K562 (cell line): ENCODE data around the gene TSPAN32. TPM values are rescaled to one million over a fixed set of nuclear protein-coding genes. Genes with fewer than 3 reads are reported as not detected.

Experiments
- ATF6 ChIP-seq: sonication (generic); formaldehyde crosslinking; IDR thresholded peaks from 2 replicates; pipeline ENCODE4 v1.4.0; 2020; ENCODE audit warnings: mild to moderate bottlenecking, missing genetic modification reagents
- GMEB1 ChIP-seq: fragments of 250-450 bp; sonication (Bioruptor Pico); IDR thresholded peaks from 2 replicates; pipeline ENCODE4 v1.4.0; 2020; ENCODE audit warnings: mild to moderate bottlenecking
- HCFC1 ChIP-seq: IDR thresholded peaks from 2 replicates; pipeline ENCODE4 v1.6.1; 2012; ENCODE audit warnings: low read depth, low read length, improper control_type of control experiment
- HDAC1 ChIP-seq, 2 experiments: fragments of 450-650 bp; IDR thresholded peaks; 2 replicates each; pipeline ENCODE4 v1.6.1; 2016 to 2017; ENCODE audit warnings: inconsistent platforms in 1 of 2, mild to moderate bottlenecking in 1 of 2, moderate library complexity in 1 of 2
- MIER1 ChIP-seq: fragments of 450-650 bp; IDR thresholded peaks from 2 replicates; pipeline ENCODE4 v1.6.1; 2016; ENCODE audit warnings: antibody characterized with exemption, mild to moderate bottlenecking, low read depth
- POLR2G ChIP-seq: fragments of 200-400 bp; formaldehyde crosslinking; IDR thresholded peaks from 2 replicates; pipeline ENCODE4 v1.6.1; 2017; ENCODE audit warnings: low read depth, mild to moderate bottlenecking, antibody characterized with exemption, low read length, moderate library complexity
- RB1 ChIP-seq: fragments of 450-650 bp; IDR thresholded peaks from 2 replicates; pipeline ENCODE4 v1.6.1; 2017; ENCODE audit warnings: low read depth, mild to moderate bottlenecking
- STAG1 ChIP-seq: sonication (generic); formaldehyde crosslinking; IDR thresholded peaks from 2 replicates; pipeline ENCODE4 v1.5.0; 2020; ENCODE audit warnings: missing genetic modification reagents, borderline replicate concordance
- SUPT5H ChIP-seq: fragments of 450-650 bp; IDR thresholded peaks from 2 replicates; pipeline ENCODE4 v1.6.1; 2016
- TEAD4 ChIP-seq, 2 experiments: sonication (generic) in 1 of 2; formaldehyde crosslinking in 1 of 2; IDR thresholded peaks; 2 replicates each; pipeline versions ENCODE4 v1.6.1 to v1.8.0; 2012 to 2022; ENCODE audit warnings: borderline replicate concordance in 1 of 2, inconsistent platforms in 1 of 2, low read length in 1 of 2, mild to moderate bottlenecking in 1 of 2, missing genetic modification reagents in 1 of 2
- ZNF311 ChIP-seq: fragments of 250-450 bp; sonication (Bioruptor Pico); IDR thresholded peaks from 2 replicates; pipeline ENCODE4 v1.4.0; 2020; ENCODE audit warnings: mild to moderate bottlenecking, moderate library complexity
- polyA plus RNA-seq, 8 experiments: library from polyadenylated mRNA; depleted of rRNA in 4 of 8; stranded (reverse) in 5 of 8; unstranded in 3 of 8; fragments of >200 nt; fragmentation: Nextera tagmentation in 2 of 8; fragmentation: Illumina TruSeq in 1 of 8; extraction: Ambion mirVana in 2 of 8; extraction: Trizol in 1 of 8; gene quantifications; 2 replicates each; pipeline versions ENCODE4 v1.2.1 to v1.2.3, GENCODE V29; 2011 to 2014; ENCODE audit warnings: inconsistent platforms in 1 of 8, missing spikeins in 1 of 8
- total RNA-seq, 7 experiments: library from RNA; depleted of rRNA in 6 of 7; stranded (reverse); fragments of >200 nt in 6 of 7; fragmentation: Illumina TruSeq in 2 of 7; extraction: Trizol in 2 of 7; gene quantifications; 2 replicates each; pipeline versions ENCODE4 v1.2.1 to v1.2.3, GENCODE V29; 2011 to 2021; ENCODE audit warnings: low replicate concordance in 1 of 7
- TF ChIP-seq, protein P1 (sequence below), 2 experiments: IDR thresholded peaks; 2 replicates each; pipeline ENCODE4 v1.6.1; 2012; ENCODE audit warnings: improper control_type of control experiment in 2 of 2, low read depth in 2 of 2, low read length in 2 of 2, borderline replicate concordance in 1 of 2
- TF ChIP-seq, protein P2 (sequence below): fragments of 450-650 bp; IDR thresholded peaks from 2 replicates; pipeline ENCODE4 v1.6.1; 2014; ENCODE audit warnings: low read depth, mild to moderate bottlenecking, moderate library complexity, borderline replicate concordance
- TF ChIP-seq, protein P3 (sequence below): sonication (generic); formaldehyde crosslinking; IDR thresholded peaks from 2 replicates; pipeline ENCODE4 v1.8.0; 2022; ENCODE audit warnings: mild to moderate bottlenecking, missing genetic modification reagents

TSPAN32 gene
- total and polyA plus RNA-seq, 9 of the 15 experiments (the other 6 are each of a cell fraction or from before 2014, with no cell fraction given), result 0.21 to 7.3 (median 2.6) TPM

GRCh38 chr11:2269601-2270321 lies 32.1 kb upstream of the TSPAN32 start (continued):
- TF ChIP-seq, protein P1, sequence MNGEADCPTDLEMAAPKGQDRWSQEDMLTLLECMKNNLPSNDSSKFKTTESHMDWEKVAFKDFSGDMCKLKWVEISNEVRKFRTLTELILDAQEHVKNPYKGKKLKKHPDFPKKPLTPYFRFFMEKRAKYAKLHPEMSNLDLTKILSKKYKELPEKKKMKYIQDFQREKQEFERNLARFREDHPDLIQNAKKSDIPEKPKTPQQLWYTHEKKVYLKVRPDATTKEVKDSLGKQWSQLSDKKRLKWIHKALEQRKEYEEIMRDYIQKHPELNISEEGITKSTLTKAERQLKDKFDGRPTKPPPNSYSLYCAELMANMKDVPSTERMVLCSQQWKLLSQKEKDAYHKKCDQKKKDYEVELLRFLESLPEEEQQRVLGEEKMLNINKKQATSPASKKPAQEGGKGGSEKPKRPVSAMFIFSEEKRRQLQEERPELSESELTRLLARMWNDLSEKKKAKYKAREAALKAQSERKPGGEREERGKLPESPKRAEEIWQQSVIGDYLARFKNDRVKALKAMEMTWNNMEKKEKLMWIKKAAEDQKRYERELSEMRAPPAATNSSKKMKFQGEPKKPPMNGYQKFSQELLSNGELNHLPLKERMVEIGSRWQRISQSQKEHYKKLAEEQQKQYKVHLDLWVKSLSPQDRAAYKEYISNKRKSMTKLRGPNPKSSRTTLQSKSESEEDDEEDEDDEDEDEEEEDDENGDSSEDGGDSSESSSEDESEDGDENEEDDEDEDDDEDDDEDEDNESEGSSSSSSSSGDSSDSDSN (IDR thresholded peaks at IDR 0.05; ENCODE audit: borderline replicate concordance in 1 of 2, low read depth in 2 of 2, low read length in 2 of 2), result peak in 1 of 2 experiments; percentile 62; a peak in 1 of 4 replicates
- peak; percentile 41 for TF ChIP-seq STAG1 (CRISPR knock-in tag)
- TF ChIP-seq RB1, result peak; percentile 50; the same call in 1 of the 2 replicates
- no peak for TF ChIP-seq HDAC1 (IDR thresholded peaks at IDR 0.05)
- no peak for TF ChIP-seq HCFC1
- no peak for TF ChIP-seq ZNF311 (CRISPR knock-in tag)
- TF ChIP-seq, protein P2, sequence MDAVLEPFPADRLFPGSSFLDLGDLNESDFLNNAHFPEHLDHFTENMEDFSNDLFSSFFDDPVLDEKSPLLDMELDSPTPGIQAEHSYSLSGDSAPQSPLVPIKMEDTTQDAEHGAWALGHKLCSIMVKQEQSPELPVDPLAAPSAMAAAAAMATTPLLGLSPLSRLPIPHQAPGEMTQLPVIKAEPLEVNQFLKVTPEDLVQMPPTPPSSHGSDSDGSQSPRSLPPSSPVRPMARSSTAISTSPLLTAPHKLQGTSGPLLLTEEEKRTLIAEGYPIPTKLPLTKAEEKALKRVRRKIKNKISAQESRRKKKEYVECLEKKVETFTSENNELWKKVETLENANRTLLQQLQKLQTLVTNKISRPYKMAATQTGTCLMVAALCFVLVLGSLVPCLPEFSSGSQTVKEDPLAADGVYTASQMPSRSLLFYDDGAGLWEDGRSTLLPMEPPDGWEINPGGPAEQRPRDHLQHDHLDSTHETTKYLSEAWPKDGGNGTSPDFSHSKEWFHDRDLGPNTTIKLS, result no peak
- no peak for TF ChIP-seq TEAD4 (IDR thresholded peaks at IDR 0.05; ENCODE audit: low read length)
- peak; percentile 44; the same call in 1 of the 2 replicates for TF ChIP-seq TEAD4 (CRISPR knock-in tag; IDR thresholded peaks at IDR 0.05; ENCODE audit: borderline replicate concordance)
- no peak for TF ChIP-seq POLR2G
- no peak for TF ChIP-seq SUPT5H
- 0 out of 2 replicates have a peak, but pooled peaks have one; percentile 33 for TF ChIP-seq GMEB1 (CRISPR knock-in tag)
- TF ChIP-seq, protein P3, sequence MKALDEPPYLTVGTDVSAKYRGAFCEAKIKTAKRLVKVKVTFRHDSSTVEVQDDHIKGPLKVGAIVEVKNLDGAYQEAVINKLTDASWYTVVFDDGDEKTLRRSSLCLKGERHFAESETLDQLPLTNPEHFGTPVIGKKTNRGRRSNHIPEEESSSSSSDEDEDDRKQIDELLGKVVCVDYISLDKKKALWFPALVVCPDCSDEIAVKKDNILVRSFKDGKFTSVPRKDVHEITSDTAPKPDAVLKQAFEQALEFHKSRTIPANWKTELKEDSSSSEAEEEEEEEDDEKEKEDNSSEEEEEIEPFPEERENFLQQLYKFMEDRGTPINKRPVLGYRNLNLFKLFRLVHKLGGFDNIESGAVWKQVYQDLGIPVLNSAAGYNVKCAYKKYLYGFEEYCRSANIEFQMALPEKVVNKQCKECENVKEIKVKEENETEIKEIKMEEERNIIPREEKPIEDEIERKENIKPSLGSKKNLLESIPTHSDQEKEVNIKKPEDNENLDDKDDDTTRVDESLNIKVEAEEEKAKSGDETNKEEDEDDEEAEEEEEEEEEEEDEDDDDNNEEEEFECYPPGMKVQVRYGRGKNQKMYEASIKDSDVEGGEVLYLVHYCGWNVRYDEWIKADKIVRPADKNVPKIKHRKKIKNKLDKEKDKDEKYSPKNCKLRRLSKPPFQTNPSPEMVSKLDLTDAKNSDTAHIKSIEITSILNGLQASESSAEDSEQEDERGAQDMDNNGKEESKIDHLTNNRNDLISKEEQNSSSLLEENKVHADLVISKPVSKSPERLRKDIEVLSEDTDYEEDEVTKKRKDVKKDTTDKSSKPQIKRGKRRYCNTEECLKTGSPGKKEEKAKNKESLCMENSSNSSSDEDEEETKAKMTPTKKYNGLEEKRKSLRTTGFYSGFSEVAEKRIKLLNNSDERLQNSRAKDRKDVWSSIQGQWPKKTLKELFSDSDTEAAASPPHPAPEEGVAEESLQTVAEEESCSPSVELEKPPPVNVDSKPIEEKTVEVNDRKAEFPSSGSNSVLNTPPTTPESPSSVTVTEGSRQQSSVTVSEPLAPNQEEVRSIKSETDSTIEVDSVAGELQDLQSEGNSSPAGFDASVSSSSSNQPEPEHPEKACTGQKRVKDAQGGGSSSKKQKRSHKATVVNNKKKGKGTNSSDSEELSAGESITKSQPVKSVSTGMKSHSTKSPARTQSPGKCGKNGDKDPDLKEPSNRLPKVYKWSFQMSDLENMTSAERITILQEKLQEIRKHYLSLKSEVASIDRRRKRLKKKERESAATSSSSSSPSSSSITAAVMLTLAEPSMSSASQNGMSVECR (CRISPR knock-in tag), result peak; percentile 61; the same call in 1 of the 2 replicates
- TF ChIP-seq ATF6 (CRISPR knock-in tag), result 0 out of 2 replicates have a peak, but pooled peaks have one; percentile 46
- TF ChIP-seq MIER1, result no peak
